ENCODE data around the gene DAD1.
A peak's percentile ranks its signal among the peaks of the same experiment; 100 is the strongest.
"Not testable (repeated sequence)": the region's sequence is repeated elsewhere in the genome, so short reads cannot be mapped to it uniquely, and the experiment has no call there.

The DAD1 gene

GRCh38 chr14:22598099-22598895 lies 9.3 kb upstream of the DAD1 start, which contains the start of gene ABHD4:
ABHD4 (plus strand) TSS chr14:22598300; CDS start chr14:22598307, 7 bp downstream.
- peak; percentile 70 for DNase-seq

DNA sequence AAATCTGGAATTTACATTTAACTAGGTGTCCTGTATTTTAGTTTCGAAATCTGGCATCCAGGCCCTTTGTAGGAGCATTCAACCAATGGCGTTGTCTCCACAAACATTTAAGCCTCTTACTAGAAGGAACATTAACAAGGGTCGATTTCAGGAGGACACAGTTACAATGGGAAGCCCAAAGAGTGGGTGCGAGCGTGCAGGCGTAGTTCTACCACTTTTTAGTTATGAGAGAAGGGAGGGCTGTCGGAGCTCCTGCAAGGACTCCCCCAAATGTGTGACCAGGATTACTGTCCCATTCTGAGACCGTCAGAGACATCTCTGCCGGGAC lies 8.7 kb upstream of the DAD1 start:
- no peak for DNase-seq

DNA sequence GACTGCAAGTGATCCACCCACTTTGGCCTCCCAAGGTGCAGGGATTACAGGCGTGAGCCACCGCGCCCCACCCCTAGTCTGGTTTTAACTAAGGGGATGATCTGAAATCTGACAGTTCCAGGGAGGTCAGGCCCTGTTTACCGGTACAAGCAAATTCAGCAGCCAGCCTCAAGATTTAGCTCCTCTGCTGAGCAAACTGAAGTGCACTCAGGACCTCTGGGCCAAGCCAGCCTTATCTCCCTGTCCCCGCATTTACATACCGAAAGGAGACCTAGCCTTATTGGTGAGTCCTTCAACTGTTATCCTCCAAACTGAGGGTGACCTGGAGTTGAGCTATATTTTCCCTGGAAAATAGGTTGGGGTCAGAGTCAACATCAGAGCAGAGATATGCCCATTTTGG lies 8.2 kb upstream of the DAD1 start:
- no peak for DNase-seq

- no peak for DNase-seq
Measured at GRCh38 chr14:22596354-22596879, 7.4 kb upstream of the DAD1 start.

DNA sequence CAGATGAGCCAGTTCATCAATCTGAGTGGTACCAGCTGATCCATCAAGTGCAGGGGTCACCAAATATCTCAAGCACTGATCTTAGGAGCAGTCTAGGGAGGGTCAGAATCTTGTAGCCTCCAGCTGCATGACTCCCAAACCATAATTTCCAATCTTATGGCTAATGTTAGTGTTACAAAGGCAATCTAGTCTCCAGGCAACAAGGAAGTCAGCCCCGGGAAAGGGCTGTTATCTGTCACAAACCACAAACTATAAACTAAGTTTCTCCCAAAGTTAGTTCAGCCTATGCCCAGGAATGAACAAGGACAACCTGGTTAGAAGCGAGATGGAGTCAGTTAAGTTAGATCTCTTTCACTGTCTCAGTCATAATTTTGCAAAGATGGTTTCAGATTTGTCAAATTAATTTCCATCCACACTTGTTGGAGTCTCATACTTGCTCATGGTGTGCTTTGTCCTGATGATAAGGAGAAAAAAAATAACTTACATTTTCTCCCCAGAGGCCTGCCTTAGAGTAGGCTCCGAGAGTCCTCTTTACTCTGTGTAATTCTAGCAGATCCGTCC lies 5.2 kb upstream of the DAD1 start:
- DNase-seq: no peak

DNA sequence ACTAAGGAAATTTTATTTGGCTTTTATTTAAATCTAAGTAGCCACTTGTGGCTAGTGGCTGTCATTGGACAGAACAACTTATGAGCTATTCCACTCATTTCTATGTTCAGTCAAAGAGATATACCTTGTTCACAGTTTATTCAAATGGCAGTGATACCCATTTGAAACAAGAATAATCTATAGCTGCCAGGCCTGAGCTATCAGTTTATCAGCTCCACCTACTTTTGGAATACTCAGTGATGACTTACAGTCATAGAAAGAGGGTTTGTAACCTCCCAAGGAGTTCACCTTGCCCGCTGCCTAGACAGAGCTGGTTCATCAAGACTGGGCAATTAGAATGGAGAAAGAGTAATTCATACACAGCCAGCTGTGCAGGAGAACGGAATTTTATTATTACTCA lies 4.6 kb upstream of the DAD1 start:
- DNase-seq: no peak

DNA sequence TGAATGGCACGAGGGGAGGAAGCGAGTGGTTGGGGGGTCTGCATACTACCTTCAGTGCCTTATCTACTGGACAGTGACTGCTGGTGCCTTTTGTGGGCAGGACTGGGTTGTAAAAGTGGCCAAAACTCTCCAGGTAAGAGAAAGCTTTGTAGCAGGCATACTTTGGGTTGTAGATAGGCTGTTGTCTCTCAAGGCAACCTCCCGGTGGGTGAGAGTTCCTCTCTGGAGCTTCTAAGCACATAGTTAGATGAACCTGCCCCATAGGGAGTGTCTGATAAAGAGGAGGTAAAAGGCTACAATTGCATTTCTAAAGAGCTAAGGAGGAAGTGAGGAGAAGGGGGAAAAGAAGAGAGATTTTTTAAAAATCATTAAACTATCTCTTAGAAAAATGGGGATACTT lies 4.2 kb upstream of the DAD1 start:
- DNase-seq: no peak

GRCh38 chr14:22588526-22589095 lies 413 bp downstream of the DAD1 start:
- no peak for DNase-seq

- DNase-seq: not testable (repeated sequence)
Measured at GRCh38 chr14:22587677-22588422, 1.2 kb downstream of the DAD1 start.

- no peak for DNase-seq
Measured at GRCh38 chr14:22587247-22587646, 1.8 kb downstream of the DAD1 start.

DNA sequence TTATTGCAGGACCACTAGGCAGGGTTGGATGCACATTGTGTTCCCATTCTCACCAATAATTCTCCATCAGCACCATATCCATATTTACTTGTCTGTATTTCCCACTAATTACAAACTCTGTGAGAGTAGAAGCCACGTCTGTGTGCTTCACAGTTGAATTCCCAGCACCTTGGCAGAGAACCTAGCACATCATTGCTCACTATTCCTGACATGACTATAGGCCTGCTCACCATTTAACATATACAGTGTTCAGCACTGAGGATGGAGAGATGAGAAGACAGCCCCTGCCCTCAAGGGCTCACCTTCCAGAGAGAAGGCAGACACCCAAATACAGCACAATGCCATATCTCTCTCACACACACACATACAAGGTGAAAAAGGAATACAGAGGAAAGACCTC lies 5.0 kb downstream of the DAD1 start:
- DNase-seq: no peak

DNA sequence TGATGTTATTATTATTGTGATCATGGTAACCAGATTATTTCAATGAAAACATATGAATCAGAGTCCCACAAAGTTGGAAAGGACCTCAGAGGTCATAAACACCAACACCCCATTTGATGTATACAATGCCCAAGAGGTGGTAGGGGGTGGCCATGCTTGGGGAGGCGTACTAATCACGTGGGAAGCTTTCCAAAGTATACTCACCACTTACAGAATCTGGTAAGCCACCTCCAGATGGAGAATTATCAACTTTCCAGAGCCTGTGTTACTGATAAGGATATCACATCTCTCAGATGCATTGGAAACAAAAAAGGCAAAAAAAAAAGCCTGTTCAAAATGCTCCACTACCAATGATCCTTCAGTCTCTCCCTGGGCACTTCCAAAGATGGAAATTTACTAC lies 8.4 kb downstream of the DAD1 start:
- DNase-seq: no peak

DNA sequence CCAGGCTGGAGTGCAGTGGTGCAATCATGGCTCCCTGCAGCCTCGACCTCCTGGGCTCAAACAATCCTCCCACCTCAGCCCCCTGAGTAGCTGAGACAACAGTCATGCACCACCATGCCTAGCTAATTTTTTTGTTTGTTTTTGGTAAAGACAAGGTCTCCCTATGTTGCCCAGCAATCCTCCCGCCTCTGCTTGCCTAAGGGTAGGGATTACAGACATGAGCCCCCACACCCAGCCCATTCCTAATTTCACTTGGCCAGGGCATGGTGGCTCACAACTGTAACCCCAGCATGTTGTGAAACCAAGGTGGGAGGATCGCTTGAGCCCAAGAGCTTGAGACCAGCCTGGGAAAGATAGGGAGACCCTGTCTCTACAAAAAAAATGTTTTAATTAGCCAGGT lies 9.1 kb downstream of the DAD1 start:
- no peak for DNase-seq

DNA sequence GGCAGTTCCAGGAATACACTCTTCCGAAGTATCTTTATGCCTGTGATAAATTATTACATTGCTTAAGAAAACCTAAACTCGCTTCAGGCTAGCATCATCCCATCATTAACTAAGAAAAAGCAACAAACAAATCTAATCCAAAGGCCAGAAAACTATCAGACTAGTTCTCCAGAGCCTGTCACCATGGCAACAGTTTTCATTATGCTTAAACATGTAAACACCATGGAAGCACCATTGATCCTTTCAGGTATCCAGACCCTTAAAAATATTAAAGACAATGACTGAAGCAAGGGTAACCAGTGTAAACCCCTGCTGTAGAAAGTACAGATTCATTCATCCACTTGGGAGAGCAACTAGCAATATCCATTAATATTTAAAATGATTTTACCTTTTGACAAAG lies 9.8 kb downstream of the DAD1 start:
- DNase-seq: no peak

GRCh38 chr14:22577334-22577908 lies 11.6 kb downstream of the DAD1 start:
- DNase-seq: no peak

- no peak for DNase-seq
Measured at GRCh38 chr14:22573804-22574203, 15.2 kb downstream of the DAD1 start.

DNA sequence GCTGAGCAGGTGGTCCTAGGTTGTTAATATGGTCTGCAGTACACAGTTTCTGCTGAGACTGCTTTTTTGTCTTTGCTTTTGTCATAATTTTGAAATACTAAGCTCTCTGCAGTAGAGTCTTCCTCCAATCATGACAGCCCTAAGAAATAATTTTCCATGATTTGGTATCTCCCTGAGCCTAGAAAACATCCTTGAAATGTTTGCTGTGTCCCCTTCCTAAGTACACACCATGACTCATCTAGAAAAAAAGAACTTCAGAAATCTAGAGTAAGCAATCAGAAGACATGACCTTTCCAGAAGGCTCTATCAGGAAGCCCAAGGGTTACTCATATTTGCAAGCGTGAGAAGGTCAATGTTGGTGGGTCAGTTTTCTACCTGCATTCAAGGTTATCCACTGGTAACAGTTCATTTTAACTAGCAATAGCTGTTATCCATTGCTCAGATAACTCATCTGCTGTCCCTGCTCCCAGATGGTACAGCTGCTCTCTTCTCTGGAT lies 16.4 kb downstream of the DAD1 start:
- DNase-seq: peak; percentile 36

DNA sequence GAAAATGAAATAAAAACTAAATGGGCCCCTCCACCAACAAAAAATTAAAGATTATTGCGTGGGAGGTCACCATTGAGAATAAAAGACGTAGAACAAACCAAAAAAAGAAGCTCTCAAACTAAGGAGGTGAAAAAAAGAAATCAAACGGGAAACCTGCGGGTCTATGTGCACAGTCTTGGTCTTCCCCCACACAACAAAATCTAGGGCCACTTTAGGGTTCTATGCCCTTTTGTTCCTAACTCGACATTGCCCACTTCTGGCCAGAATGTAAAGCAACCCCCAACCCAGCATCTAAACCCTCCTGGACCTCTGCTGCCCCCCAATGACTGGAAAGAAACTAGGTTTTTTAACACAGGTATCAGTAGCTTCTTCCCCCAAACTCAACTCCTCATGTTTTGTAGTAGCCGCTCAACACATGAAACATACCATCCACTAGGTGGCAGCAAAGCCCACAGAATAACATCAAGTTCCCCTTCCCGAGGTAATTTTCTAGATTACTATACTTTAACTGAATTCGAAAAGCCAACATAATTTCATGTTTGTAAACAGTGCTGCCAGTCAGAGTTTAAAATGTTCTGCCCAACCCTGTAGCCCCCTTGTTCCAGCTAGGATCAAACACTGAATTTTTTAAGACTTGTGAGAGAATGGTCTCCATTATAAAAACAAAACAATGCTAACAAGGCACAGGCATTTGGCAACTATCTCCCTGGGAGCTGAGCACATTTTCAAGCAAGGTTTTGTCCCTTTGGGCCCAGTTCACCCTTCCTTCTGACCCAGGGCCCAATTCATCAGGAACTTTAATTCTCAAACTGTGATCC lies 18.7 kb downstream of the DAD1 start:
- DNase-seq: peak; percentile 83

GRCh38 chr14:22569737-22570131 lies 19.3 kb downstream of the DAD1 start:
- no peak for DNase-seq

- DNase-seq: no peak
Measured at GRCh38 chr14:22569106-22569736, 19.8 kb downstream of the DAD1 start.

GRCh38 chr14:22567437-22567836 lies 21.6 kb downstream of the DAD1 start:
- no peak for DNase-seq

DNA sequence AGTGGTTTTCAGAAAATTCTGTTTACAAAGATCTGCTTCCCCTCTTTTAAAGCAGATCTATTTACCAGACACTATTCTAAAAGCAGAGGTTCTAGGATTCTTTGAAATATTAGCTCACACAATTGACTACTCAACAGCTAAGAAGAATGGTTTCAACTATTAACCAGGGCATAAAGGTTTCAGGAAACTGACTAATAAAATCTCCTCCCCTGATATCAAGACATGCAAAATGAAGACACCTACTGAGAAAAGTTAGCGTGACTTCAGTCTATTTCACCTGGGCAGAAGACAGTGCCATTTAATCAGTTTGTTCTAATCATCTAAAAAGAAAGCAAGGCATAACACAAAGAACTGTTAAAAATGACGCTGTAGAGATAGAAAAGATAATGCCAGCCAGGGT lies 22.2 kb downstream of the DAD1 start:
- no peak for DNase-seq
